HG02678 (cell line): ENCODE measurements around the gene LIX1L.
"Not testable (repeated sequence)": the region's sequence is repeated elsewhere in the genome, so short reads cannot be mapped to it uniquely, and the experiment has no call there.

Source experiments
- ATAC-seq: cut with Tn5 transposase; IDR thresholded peaks from one replicate; pipeline ENCODE4 v1.9.1; 2021; ENCODE audit warnings: mild to moderate bottlenecking, moderate library complexity; ENCODE audit not compliant: unreplicated experiment

Gene LIX1L

GRCh38 chr1:145937436-145937835 is 20.4 kb downstream of the LIX1L start:
- ATAC-seq = no peak

- no peak for ATAC-seq
These were observed 21.6 kb downstream of the LIX1L start for GRCh38 chr1:145936247-145936646.

GRCh38 chr1:145935708-145936107 is 22.1 kb downstream of the LIX1L start:
- ATAC-seq = no peak

- ATAC-seq = not testable (repeated sequence)
These were observed 25.3 kb downstream of the LIX1L start for GRCh38 chr1:145932522-145933009.

GRCh38 chr1:145927916-145928643 is 29.7 kb downstream of the LIX1L start:
- no peak for ATAC-seq

- peak; percentile 96 for ATAC-seq
These were observed 30.5 kb downstream of the LIX1L start, which contains the start of gene RBM8A for GRCh38 chr1:145927063-145927886. RBM8A (minus strand) TSS chr1:145927484; CDS start chr1:145927426, 58 bp downstream.

DNA sequence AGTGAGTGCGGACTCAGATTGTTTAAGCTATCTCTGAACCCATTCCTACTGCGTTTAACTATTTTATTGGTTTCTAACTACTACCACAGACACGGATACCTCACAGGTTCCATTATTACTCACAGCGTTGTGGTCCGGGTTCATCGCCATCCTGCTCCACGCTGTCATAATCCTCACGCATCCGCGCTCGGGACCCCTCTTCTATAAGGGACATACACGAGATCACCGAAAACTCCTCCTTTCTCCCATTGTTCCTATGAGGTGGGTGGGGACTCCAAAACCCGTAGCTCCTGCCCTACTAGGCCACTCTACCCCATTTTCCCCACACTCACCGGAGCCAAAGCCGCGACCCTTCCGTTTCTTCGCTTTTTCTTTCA is 31.1 kb downstream of the LIX1L start:
- peak; percentile 5 for ATAC-seq

DNA sequence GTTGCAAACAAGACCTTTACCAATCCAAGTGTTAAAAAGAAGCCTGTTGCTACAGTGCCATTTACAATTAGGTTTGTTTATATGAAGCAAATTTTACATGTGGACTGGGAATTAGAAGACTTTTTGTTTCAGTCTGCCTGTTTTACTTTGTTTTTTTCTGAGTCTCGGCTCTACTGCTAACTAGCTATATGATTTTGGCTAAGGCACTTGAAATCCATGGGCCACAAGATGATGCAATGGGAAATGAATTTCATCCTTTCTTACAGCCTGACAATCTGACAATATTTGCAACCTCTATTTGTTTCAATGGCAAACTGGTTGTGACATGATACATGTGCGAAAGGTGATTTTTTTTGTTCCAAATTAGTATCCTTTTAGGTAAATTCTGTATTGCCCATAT is 35.6 kb downstream of the LIX1L start:
- no peak for ATAC-seq

GRCh38 chr1:145920297-145920696 is 37.5 kb downstream of the LIX1L start:
- not testable (repeated sequence) for ATAC-seq

DNA sequence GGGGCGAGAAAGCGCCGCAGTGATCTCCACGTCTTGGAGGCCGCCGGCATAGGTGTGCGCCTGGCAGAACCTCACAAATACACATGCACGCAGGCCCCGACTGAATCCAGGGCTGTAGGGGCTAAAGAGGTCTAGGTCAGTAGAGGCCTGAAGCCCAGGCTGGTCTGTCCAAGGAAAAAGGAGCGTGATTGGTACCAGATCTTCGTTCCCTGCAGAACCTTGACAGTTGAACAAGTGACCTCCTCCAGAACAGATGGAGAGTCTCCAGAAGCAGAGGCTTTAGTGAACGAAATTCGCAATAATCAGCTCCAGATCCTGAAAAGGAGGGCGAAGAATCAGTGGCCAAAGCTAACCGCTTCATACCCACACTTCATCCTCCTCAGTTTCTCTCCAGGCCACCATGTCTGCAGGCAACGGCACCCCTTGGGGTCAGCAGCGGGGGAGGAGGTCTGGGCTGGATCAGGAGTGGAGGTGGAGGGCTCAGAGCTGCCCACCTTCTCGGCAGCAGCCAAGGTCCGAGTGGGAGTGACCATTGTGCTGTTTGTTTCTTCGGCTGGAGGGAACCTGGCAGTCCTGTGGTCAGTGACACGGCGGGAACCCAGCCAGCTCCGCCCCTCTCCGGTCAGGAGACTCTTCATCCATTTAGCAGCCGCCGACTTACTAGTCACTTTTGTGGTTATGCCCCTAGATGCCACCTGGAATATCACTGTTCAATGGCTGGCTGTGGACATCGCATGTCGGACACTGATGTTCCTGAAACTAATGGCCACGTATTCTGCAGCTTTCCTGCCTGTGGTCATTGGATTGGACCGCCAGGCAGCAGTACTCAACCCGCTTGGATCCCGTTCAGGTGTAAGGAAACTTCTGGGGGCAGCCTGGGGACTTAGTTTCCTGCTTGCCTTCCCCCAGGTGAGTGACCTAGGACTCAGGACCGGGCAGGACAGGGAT is 38.6 kb downstream of the LIX1L start:
- ATAC-seq = no peak

DNA sequence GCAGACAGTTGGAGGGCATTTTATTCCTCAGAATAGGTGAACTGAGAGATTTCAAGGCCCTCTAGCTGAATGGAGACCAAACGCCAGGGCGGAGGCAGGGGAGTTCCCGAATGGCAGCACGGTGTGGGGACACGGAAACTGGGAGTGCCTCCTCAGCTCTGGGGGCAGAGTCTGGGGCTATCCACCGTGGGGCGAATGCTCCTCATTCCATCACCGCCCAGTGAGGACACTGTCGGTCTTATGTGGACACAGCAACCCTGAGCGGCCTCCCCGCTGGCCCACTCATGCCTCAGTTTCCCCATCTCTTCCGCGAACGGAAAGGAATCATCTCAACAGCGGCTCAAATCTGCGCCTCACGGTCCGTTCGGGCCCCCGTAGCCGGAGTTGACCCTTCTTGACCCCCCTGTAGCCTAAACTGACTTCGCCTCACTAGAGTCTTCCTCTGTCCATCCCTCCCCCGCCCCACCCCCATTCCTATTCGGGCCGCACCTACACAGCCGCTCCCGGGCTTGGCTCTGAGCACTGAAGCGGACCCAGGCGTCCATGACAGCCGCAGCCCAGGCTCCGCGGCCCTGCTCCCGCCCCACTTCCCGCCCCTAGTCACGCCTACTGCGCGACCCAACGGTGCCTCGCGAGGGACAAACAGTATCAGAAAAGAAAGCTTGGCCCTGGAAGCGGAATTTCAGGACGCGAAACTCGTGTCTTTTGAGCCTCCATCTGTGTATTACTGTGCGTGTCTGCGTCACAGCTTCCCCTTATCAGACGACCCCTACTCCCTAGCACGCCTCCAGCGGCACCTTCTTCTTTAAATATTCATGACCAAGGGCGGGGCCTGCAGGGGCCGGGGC is 39.4 kb downstream of the LIX1L start, which contains the start of gene PEX11B:
Gene PEX11B (minus strand): TSS at position 574 of the 848 bp plus-strand sequence. CDS start 29 bp downstream, at position 545.
- peak; percentile 89 for ATAC-seq

- no peak for ATAC-seq
These were observed 40.2 kb downstream of the LIX1L start for GRCh38 chr1:145917595-145917994.

- ATAC-seq = no peak
These were observed 41.1 kb downstream of the LIX1L start for GRCh38 chr1:145916745-145917144.

- no peak for ATAC-seq
These were observed 45.6 kb downstream of the LIX1L start for GRCh38 chr1:145912128-145912641.

DNA sequence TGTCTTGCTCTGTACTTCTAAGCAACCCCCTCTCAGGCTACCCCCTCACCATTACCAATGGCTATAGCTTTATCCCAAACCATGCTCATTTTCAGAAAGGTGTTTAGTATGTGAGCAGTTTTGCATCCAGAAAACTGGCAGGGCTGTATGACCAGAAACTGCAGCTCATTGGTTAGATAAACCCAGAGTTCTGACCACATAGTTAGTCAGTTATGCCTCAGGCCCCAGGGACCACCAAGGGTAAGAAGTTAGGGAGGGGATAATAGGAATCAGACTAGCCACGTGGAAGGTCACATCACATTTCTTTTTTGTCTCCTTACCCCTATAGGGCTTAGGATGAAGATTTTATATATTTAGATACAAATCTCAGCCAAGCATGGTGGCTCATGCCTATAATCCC is 49.2 kb downstream of the LIX1L start:
- ATAC-seq = no peak

DNA sequence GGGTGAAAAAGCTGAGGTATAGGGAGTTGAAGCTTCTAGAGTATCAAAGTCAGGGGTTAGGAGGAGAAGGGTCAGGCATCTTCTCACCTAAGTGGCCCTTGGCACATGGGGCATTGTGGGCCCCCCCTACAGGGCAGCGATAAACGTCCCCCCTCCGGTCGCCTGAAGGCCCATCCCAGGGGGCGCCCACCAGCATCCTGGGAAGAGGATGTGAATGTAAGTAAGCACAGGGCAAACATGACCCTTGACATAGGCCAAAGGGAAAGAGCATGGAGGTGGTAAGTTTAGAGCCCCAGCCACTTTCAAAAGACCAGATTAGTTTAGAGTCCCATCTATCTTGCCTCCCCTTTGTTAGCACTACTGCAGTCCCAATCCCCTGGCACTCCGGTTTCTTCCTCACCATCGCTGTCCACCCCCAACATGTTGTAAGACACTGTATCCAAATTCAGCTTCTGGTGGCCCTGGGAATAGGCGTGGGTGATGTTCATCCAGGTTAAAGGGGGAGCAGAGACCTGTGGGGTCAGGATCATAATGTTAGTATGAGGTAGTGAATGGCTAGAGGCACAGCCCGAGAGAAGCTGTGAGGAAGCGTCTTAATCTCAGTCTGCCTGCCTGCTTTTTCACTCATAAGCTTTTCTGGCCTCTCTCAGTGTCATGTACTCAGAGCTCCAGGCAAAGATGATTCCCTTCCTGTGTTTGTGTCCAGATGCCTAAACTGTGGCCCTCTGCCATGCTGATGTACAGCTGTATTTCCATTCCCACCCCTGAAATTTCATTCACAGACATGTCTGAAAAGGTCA is 50.7 kb downstream of the LIX1L start:
- ATAC-seq = no peak

DNA sequence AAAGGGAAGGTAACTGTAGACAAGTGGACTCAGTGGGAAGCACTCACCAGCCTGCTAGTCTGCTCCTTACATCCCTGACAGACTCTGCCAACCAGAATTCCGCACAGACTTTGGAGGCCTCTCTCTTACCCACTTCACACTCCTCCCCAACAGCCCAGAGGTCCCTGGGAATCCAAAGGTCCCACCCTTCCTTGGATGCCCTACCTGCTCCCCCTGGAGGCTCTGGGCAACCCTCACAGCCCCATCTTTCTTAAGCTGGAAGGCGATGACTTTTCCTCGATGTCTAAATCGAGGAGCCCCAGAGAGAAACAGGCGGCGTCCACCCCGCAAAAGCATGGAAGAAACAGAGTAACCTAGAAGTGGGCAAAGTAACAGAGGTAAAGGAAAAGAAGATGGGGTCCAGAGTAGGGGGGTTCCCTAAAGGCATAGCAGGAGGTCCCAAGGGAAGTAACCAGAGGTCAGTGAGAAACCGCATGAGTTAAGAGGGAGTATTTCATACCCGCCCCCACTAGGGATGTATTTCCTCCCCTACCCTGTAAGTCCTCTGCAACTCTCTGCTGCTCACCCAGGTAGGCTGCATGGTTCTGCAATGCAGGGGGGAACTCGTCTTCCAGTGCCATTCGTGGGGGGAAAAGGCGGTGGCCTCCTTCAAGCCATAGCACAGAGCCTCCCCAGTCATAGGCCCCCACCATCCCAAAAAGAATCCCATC is 56.4 kb downstream of the LIX1L start:
- ATAC-seq = no peak

DNA sequence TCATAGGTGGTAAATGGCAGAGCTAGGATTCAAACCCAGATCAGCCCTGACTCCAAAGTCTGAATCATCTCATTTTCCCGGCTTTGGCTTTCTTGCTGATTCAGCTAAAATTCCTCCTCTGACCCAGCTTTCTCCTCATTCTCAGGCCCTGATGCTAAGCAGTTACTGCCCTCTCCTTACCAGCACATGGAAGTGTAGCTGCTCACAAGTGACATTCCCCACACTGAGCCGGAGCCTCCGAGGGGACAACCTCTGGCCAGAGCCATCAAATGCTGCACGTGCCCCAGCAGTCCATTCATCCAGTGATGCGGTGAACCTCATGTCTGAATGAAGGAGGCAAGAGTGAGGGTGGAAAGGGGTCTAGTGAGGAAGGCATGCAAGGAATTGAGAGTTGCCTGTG is 59.1 kb downstream of the LIX1L start:
- no peak for ATAC-seq
